22Rv1 (cell line): ENCODE results near the gene DHTKD1.
"Not testable (repeated sequence)": the region's sequence is repeated elsewhere in the genome, so short reads cannot be mapped to it uniquely, and the experiment has no call there.

Experiments used
- H3K27ac ChIP-seq: fragments of 450-650 bp; 2 replicates; pipeline ENCODE4 v1.5.1; 2017
- CTCF ChIP-seq: fragments of 450-650 bp; IDR thresholded peaks from 2 replicates; pipeline ENCODE4 v1.5.1; 2017; ENCODE audit warnings: mild to moderate bottlenecking
- ZFX ChIP-seq: fragments of 450-650 bp; IDR thresholded peaks from 2 replicates; pipeline ENCODE4 v1.6.1; 2017; ENCODE audit warnings: antibody characterized with exemption, borderline replicate concordance

The DHTKD1 gene

GRCh38 chr10:12091421-12091820 is 22.7 kb downstream of the DHTKD1 start:
- TF ChIP-seq CTCF (no peak), ZFX (no peak)
- H3K27ac ChIP-seq, result no peak overlapping the region

- H3K27ac ChIP-seq, result not testable (repeated sequence)
Observed at GRCh38 chr10:12097361-12097760, 28.6 kb downstream of the DHTKD1 start.

- no peak for TF ChIP-seq ZFX
- TF ChIP-seq CTCF, result no peak
- no peak overlapping the region for H3K27ac ChIP-seq
Observed at GRCh38 chr10:12097791-12098190, 29.0 kb downstream of the DHTKD1 start.

GRCh38 chr10:12098966-12099365 is 30.2 kb downstream of the DHTKD1 start:
- H3K27ac ChIP-seq, result no peak overlapping the region
- TF ChIP-seq ZFX, result no peak
- TF ChIP-seq CTCF, result no peak

GRCh38 chr10:12103802-12104201 is 35.0 kb downstream of the DHTKD1 start:
- H3K27ac ChIP-seq, result no peak overlapping the region
- TF ChIP-seq ZFX (no peak), CTCF (no peak)

GRCh38 chr10:12107781-12108180 is 39.0 kb downstream of the DHTKD1 start:
- TF ChIP-seq CTCF, result no peak
- TF ChIP-seq ZFX, result no peak
- H3K27ac ChIP-seq, result no peak overlapping the region

- H3K27ac ChIP-seq, result no peak overlapping the region
- TF ChIP-seq ZFX (no peak), CTCF (no peak)
Observed at GRCh38 chr10:12109286-12109685, 40.5 kb downstream of the DHTKD1 start.

- TF ChIP-seq CTCF (no peak), ZFX (no peak)
Observed at GRCh38 chr10:12111528-12111927, 42.8 kb downstream of the DHTKD1 start.

More at GRCh38 chr10:12111528-12111927, 42.8 kb downstream of the DHTKD1 start:
- H3K27ac ChIP-seq, result no peak overlapping the region
